Central memory CD8-positive, alpha-beta T cell (primary cell): Measurements from ENCODE around the gene THAP3.
"Not testable (repeated sequence)": the region's sequence is repeated elsewhere in the genome, so short reads cannot be mapped to it uniquely, and the experiment has no call there.

Source experiments
- ATAC-seq: fragments of 150-1000 bp; cut with Tn5 transposase; replicated peaks from 2 replicates; pipeline ENCODE4 v1.10.0; 2022; ENCODE audit warnings: mild to moderate bottlenecking, moderate FRiP score, moderate number of reproducible peaks; ENCODE audit not compliant: poor library complexity, severe bottlenecking; ENCODE audit errors: extremely low read depth
- DNase-seq, 2 donors: peaks; one replicate each; pipeline ENCODE4 v3.0.0; 2021; ENCODE audit warnings: low spot score in 2 of 2
- H3K27ac Mint-ChIP-seq: one replicate; pipeline ENCODE4 v1.8.0; 2022; ENCODE audit warnings: low read depth, mild to moderate bottlenecking, moderate library complexity, mixed read lengths
- H3K27me3 Mint-ChIP-seq: one replicate; pipeline ENCODE4 v1.8.0; 2022; ENCODE audit warnings: mixed read lengths
- H3K36me3 Mint-ChIP-seq: one replicate; pipeline ENCODE4 v1.8.0; 2022; ENCODE audit warnings: mild to moderate bottlenecking, moderate library complexity, mixed read lengths; ENCODE audit not compliant: insufficient read depth
- H3K4me1 Mint-ChIP-seq: one replicate; pipeline ENCODE4 v1.8.0; 2022; ENCODE audit warnings: mixed read lengths
- H3K4me3 Mint-ChIP-seq: one replicate; pipeline ENCODE4 v1.8.0; 2022; ENCODE audit warnings: mild to moderate bottlenecking, moderate library complexity, mixed read lengths
- H3K9me3 Mint-ChIP-seq: one replicate; pipeline ENCODE4 v1.8.0; 2022; ENCODE audit warnings: mixed read lengths

Gene THAP3

GRCh38 chr1:6660415-6661049 is 35.9 kb downstream of the THAP3 start:
- H3K9me3 Mint-ChIP-seq: no peaks in the 10 kb centered on the region
- no peaks in the 10 kb centered on the region for H3K27me3 Mint-ChIP-seq
- H3K4me3 Mint-ChIP-seq: no peak overlapping the region
- H3K27ac Mint-ChIP-seq: no peak overlapping the region
- peaks cover 6% of the 10 kb centered on the region for H3K36me3 Mint-ChIP-seq
- ATAC-seq: no peak
- DNase-seq: no peak
- H3K4me1 Mint-ChIP-seq: peaks cover 6% of the 10 kb centered on the region

GRCh38 chr1:6662468-6662867 is 37.8 kb downstream of the THAP3 start:
- not testable (repeated sequence) for H3K4me1 Mint-ChIP-seq, DNase-seq, ATAC-seq, H3K27me3 Mint-ChIP-seq, H3K27ac Mint-ChIP-seq, H3K9me3 Mint-ChIP-seq, H3K36me3 Mint-ChIP-seq, H3K4me3 Mint-ChIP-seq

DNA sequence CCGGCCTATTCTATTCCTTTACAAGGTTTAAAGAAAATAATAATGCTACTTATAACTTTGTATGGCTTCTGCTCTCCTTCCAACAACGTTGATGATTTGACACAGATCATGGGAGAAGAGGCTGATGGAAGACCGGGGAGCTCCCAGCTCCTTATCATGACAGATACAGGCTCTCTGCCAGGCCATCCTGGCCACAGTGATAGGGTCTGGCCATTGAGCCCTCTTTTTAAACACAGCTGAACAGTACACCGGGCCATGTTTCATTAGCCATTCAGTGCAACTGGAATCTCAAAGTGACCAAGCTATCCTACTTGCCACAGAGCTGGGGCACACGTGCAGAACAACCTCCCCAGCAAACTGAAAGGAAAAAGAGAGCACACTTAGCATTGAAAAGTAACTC is 42.0 kb downstream of the THAP3 start:
- Mint-ChIP-seq H3K27ac (no peak overlapping the region), H3K9me3 (no peaks in the 10 kb centered on the region), H3K36me3 (peaks cover 8% of the 10 kb centered on the region), H3K4me1 (peaks cover under 1% of the 10 kb centered on the region), H3K27me3 (no peaks in the 10 kb centered on the region), H3K4me3 (no peak overlapping the region)
- ATAC-seq: no peak
- no peak for DNase-seq

DNA sequence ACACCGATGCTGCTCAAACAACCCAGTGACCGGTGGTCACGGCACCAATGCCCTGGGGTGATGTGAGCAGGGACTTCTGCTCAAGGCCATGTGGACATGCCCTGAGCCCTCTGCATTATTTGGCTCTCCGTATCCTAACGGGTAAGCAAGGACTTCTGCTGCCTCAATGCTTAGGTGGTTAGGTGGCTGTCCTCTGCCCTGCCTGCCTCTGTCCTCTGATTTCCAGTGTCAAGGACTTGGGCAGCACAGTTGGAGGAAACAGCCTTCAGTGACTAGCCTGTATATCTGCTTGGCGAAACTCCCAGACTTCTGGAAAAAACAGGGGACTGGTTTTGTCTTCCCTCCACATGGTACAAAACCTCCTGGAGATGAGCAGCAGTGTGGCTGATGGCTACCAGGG is 42.5 kb downstream of the THAP3 start:
- Mint-ChIP-seq H3K4me3 (no peak overlapping the region), H3K9me3 (no peaks in the 10 kb centered on the region), H3K4me1 (no peaks in the 10 kb centered on the region), H3K36me3 (peaks cover 6% of the 10 kb centered on the region), H3K27ac (no peak overlapping the region), H3K27me3 (no peaks in the 10 kb centered on the region)
- ATAC-seq (no peak), DNase-seq (no peak)

GRCh38 chr1:6668503-6668902 is 43.8 kb downstream of the THAP3 start:
- Mint-ChIP-seq H3K4me1 (no peaks in the 10 kb centered on the region), H3K27ac (no peak overlapping the region), H3K4me3 (no peak overlapping the region), H3K36me3 (peaks cover 7% of the 10 kb centered on the region), H3K27me3 (no peaks in the 10 kb centered on the region), H3K9me3 (no peaks in the 10 kb centered on the region)
- ATAC-seq (no peak), DNase-seq (no peak)

GRCh38 chr1:6672558-6672957 is 47.9 kb downstream of the THAP3 start:
- ATAC-seq (no peak), DNase-seq (no peak)
- Mint-ChIP-seq H3K36me3 (peaks cover 33% of the 10 kb centered on the region), H3K9me3 (no peaks in the 10 kb centered on the region), H3K4me3 (no peak overlapping the region), H3K27me3 (no peaks in the 10 kb centered on the region), H3K4me1 (no peaks in the 10 kb centered on the region), H3K27ac (no peak overlapping the region)

DNA sequence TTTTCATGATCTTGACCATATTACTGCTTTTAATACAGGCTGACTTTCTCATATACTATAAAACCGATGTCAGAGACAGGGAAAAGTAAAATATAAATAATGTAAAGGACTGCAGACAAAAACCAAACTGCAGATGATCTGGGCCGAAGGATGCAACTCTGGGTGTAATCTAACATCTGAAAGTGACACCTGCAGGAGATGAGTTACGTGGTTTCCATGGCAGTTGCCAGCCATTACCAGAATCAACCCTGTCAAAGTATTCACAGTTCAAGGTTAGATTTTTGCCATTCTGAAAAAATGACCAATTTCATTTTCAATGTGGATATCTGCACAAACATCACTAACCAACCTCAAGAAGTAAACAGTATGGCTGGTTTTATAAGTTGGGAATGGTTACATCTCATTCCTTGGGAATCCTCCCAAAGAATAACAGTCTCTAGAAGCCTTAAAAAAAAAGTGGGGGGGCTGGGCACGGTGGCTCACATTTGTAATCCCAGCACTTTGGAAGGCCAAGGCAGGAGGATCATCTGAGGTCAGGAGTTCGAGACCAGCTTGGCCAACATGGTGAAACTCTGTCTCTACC is 49.2 kb downstream of the THAP3 start:
- no peak overlapping the region for H3K27ac Mint-ChIP-seq
- no peaks in the 10 kb centered on the region for H3K4me1 Mint-ChIP-seq
- no peaks in the 10 kb centered on the region for H3K9me3 Mint-ChIP-seq
- ATAC-seq (no peak), DNase-seq (no peak)
- peaks cover 42% of the 10 kb centered on the region for H3K36me3 Mint-ChIP-seq
- no peaks in the 10 kb centered on the region for H3K27me3 Mint-ChIP-seq
- H3K4me3 Mint-ChIP-seq: no peak overlapping the region

- H3K27ac Mint-ChIP-seq: no peak overlapping the region
- peaks cover 46% of the 10 kb centered on the region for H3K36me3 Mint-ChIP-seq
- no peak overlapping the region for H3K4me3 Mint-ChIP-seq
- no peak for ATAC-seq
- H3K4me1 Mint-ChIP-seq: no peaks in the 10 kb centered on the region
- no peaks in the 10 kb centered on the region for H3K27me3 Mint-ChIP-seq
- DNase-seq: no peak
- no peaks in the 10 kb centered on the region for H3K9me3 Mint-ChIP-seq
Measured at GRCh38 chr1:6674771-6675170, 50.1 kb downstream of the THAP3 start.

GRCh38 chr1:6675941-6676340 is 51.3 kb downstream of the THAP3 start:
- H3K27me3 Mint-ChIP-seq: no peaks in the 10 kb centered on the region
- H3K36me3 Mint-ChIP-seq: peaks cover 51% of the 10 kb centered on the region
- H3K4me1 Mint-ChIP-seq: no peaks in the 10 kb centered on the region
- ATAC-seq (no peak), DNase-seq (no peak)
- no peak overlapping the region for H3K27ac Mint-ChIP-seq
- no peak overlapping the region for H3K4me3 Mint-ChIP-seq
- no peaks in the 10 kb centered on the region for H3K9me3 Mint-ChIP-seq
